Hepatocyte (in vitro differentiated cells): ENCODE data around the gene ZDHHC14. TPM values are rescaled to one million over a fixed set of nuclear protein-coding genes. Genes with fewer than 3 reads are reported as not detected.

Experiments used
- DNase-seq: peaks from one replicate; pipeline ENCODE4 v3.0.0-alpha.2; 2016; ENCODE audit warnings: low spot score
- H2AFZ ChIP-seq: fragments of 200-600 bp; sonication (generic); 2 replicates; pipeline ENCODE4 v1.6.0; 2016; ENCODE audit warnings: antibody characterized with exemption, mild to moderate bottlenecking
- H3K27ac ChIP-seq: fragments of 200-600 bp; sonication (generic); 2 replicates; pipeline ENCODE4 v1.5.1; 2016; ENCODE audit warnings: mild to moderate bottlenecking
- H3K27me3 ChIP-seq: fragments of 200-600 bp; sonication (generic); 2 replicates; pipeline ENCODE4 v1.6.1; 2016
- H3K36me3 ChIP-seq: fragments of 200-600 bp; sonication (generic); replicated peaks from 2 replicates; pipeline ENCODE4 v1.5.1; 2016; ENCODE audit warnings: low read depth; ENCODE audit not compliant: insufficient read depth
- H3K4me1 ChIP-seq: fragments of 200-600 bp; sonication (generic); 2 replicates; pipeline ENCODE4 v1.5.1; 2016; ENCODE audit warnings: mild to moderate bottlenecking, moderate library complexity; ENCODE audit not compliant: insufficient read depth
- H3K4me2 ChIP-seq: fragments of 200-600 bp; sonication (generic); 2 replicates; pipeline ENCODE4 v1.6.0; 2016
- H3K4me3 ChIP-seq: fragments of 200-600 bp; sonication (generic); 2 replicates; pipeline ENCODE4 v1.5.1; 2016; ENCODE audit warnings: mild to moderate bottlenecking
- H3K79me2 ChIP-seq: fragments of 200-600 bp; sonication (generic); 2 replicates; pipeline ENCODE4 v1.6.0; 2017; ENCODE audit warnings: mild to moderate bottlenecking
- H3K9me2 ChIP-seq: fragments of 200-600 bp; sonication (generic); replicated peaks from 2 replicates; pipeline ENCODE4 v1.6.0; 2017; ENCODE audit warnings: mild to moderate bottlenecking; ENCODE audit not compliant: insufficient read depth
- H3K9me3 ChIP-seq: fragments of 200-600 bp; sonication (generic); 2 replicates; pipeline ENCODE4 v1.5.1; 2016; ENCODE audit warnings: low read depth, mild to moderate bottlenecking
- H4K20me1 ChIP-seq: fragments of 200-600 bp; sonication (generic); 2 replicates; pipeline ENCODE4 v1.6.0; 2016; ENCODE audit warnings: mild to moderate bottlenecking; ENCODE audit not compliant: insufficient read depth, poor library complexity, severe bottlenecking
- CTCF ChIP-seq: fragments of 200-600 bp; sonication (generic); IDR thresholded peaks from 2 replicates; pipeline ENCODE4 v1.5.1; 2016; ENCODE audit warnings: antibody characterized with exemption, mild to moderate bottlenecking; ENCODE audit not compliant: poor library complexity
- EZH2 ChIP-seq: fragments of 200-600 bp; sonication (generic); IDR thresholded peaks from 2 replicates; pipeline ENCODE4 v1.6.1; 2016; ENCODE audit warnings: antibody characterized with exemption, mild to moderate bottlenecking, borderline replicate concordance
- EZH2phosphoT487 ChIP-seq: fragments of 200-600 bp; sonication (generic); IDR thresholded peaks from one replicate; pipeline ENCODE4 v1.6.1; 2018; ENCODE audit warnings: antibody characterized with exemption, mild to moderate bottlenecking, low read depth, moderate library complexity; ENCODE audit not compliant: unreplicated experiment, severe bottlenecking
- WGBS: methylation state at CpG from one replicate; pipeline ENCODE4 v1.1.6; 2016; ENCODE audit warnings: low lambda C conversion rate; ENCODE audit errors: missing lambda C conversion rate; 5-methylcytosine and 5-hydroxymethylcytosine counted together
- polyA plus RNA-seq: library from polyadenylated mRNA; unstranded; fragments of >200 nt; fragmentation: Nextera tagmentation; extraction: Ambion mirVana; gene quantifications from 2 replicates; pipeline ENCODE4 v1.2.1, GENCODE V29; 2016
- total RNA-seq: library from RNA; depleted of rRNA; stranded (reverse); fragments of >200 nt; gene quantifications from 2 replicates; pipeline ENCODE4 v1.2.3, GENCODE V29; 2014

Gene ZDHHC14
- total and polyA plus RNA-seq, 2 experiments from 2014 or later: 11.8 to 25.2 TPM

DNA sequence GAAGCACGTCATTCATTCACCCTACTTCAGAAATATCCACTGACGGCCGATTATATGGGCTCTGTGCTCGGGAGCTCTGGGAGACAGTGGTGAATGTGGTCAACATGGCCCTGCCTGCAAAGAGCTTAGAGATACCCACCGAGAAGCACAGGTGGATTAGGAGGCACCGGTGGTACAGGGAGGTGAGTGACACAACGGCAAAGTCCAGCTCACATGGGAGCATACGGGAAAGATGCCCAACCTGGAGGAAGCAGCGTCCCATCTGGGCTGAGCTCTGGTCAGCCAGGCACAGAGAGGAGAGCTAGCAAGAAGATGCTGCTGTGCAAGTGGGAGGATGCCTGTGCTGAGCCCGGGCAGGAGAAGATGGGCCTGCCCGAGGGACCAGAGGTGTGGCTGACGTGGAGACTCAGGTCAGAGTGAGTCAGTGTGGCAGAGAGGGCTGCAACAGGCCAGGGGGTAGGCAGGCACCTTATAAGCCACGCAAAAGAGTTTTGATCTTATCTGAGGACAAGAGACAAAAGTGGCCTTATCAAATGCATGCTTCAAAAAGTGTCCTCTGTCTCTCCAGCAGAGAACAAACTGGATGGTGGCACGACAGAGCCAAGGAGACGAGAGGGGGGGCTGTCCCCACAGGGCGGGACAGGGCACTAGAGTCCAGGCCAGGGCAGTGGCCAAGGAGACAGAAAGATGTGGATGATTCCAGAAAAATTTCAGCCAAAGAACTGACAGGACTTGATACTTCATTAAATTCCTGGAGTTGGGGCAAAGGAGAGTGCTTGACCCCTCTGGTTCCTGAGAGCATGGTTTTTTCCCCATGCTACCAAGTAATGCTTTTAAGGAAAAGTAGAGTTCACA, 227.5 kb downstream of the ZDHHC14 start:
- DNase-seq: no peak
- no peak overlapping the region for H2AFZ ChIP-seq
- H3K4me2 ChIP-seq: no peak overlapping the region
- no peaks in the 10 kb centered on the region for H3K9me3 ChIP-seq
- no peaks in the 10 kb centered on the region for H3K36me3 ChIP-seq
- peaks cover 6% of the 10 kb centered on the region for H3K4me1 ChIP-seq
- 83% methylated on average over 16 of the region's 16 CpGs for WGBS
- no peaks in the 10 kb centered on the region for H3K79me2 ChIP-seq
- no peaks in the 10 kb centered on the region for H4K20me1 ChIP-seq
- TF ChIP-seq EZH2 (no peak), EZH2phosphoT487 (no peak), CTCF (no peak)
- H3K27ac ChIP-seq: no peak overlapping the region
- H3K9me2 ChIP-seq: no peaks in the 10 kb centered on the region
- H3K27me3 ChIP-seq: no peaks in the 10 kb centered on the region
- H3K4me3 ChIP-seq: no peak overlapping the region

DNA sequence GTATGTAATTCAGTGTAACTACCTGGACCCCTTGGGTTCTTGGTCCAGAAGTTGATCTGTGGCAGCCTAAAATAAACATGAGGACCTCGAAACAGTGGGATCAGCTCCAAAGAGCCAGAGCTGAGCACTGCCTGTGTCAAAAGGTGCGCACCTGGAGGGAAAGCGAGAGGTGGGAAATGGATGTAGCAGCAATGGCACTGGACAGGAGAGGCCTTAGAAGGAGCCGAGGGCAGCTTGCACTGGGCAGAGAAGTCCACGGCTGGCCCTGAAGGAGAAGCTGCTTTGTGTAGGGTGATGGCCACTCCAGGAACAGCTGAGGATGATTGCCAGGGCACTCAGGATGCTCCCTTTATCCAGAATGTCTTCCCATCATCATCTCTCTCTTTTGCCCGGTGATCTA, 228.1 kb downstream of the ZDHHC14 start:
- Histone ChIP-seq H3K27me3 (no peaks in the 10 kb centered on the region), H3K79me2 (no peaks in the 10 kb centered on the region), H3K27ac (no peak overlapping the region), H3K36me3 (no peaks in the 10 kb centered on the region), H4K20me1 (no peaks in the 10 kb centered on the region), H3K9me3 (no peaks in the 10 kb centered on the region), H2AFZ (no peak overlapping the region), H3K4me2 (no peak overlapping the region), H3K4me1 (peaks cover 11% of the 10 kb centered on the region), H3K4me3 (no peak overlapping the region), H3K9me2 (no peaks in the 10 kb centered on the region)
- 98% methylated on average over 6 of the region's 6 CpGs for WGBS
- TF ChIP-seq EZH2phosphoT487 (no peak), CTCF (no peak), EZH2 (no peak)
- no peak for DNase-seq

GRCh38 chr6:157609556-157609955, 228.6 kb downstream of the ZDHHC14 start:
- Histone ChIP-seq H4K20me1 (no peaks in the 10 kb centered on the region), H3K79me2 (no peaks in the 10 kb centered on the region), H3K36me3 (no peaks in the 10 kb centered on the region), H3K27me3 (no peaks in the 10 kb centered on the region), H3K9me3 (no peaks in the 10 kb centered on the region), H2AFZ (no peak overlapping the region), H3K4me1 (peaks cover 11% of the 10 kb centered on the region), H3K4me3 (no peak overlapping the region), H3K4me2 (no peak overlapping the region), H3K9me2 (no peaks in the 10 kb centered on the region), H3K27ac (no peak overlapping the region)
- WGBS: 98% methylated on average over 3 of the region's 3 CpGs
- no peak for DNase-seq
- TF ChIP-seq EZH2phosphoT487 (no peak), EZH2 (no peak)

DNA sequence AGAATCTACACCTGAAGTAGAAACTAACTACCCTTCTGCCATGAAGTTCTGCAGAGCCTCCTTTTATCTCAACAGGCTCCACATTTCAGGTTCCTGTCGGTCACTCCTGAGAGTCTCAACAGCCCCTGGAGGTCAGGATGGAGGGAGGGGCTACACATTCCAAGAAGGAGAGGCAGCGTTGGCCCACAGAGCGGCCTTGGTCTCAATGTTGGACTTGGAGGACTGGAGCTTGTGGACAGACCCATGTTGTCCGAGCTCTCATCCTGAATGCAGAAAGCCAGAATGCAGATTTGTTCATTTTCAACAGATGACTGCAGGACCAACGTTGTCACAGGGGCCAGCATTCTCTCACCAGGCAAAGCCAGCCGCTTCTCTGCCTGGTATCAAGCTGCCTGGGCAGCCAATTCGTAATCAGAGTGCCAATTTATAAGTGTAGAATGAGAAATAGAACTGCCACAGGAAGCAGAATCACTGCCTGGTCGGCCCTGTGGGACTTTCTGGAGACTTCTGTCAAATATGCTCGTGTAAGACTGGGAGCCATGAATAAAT, 229.5 kb downstream of the ZDHHC14 start:
- no peaks in the 10 kb centered on the region for H4K20me1 ChIP-seq
- H3K4me1 ChIP-seq: peaks cover 11% of the 10 kb centered on the region
- no peak overlapping the region for H2AFZ ChIP-seq
- H3K9me3 ChIP-seq: no peaks in the 10 kb centered on the region
- H3K9me2 ChIP-seq: no peaks in the 10 kb centered on the region
- no peak for DNase-seq
- 82% methylated on average over 9 of the region's 9 CpGs for WGBS
- H3K27me3 ChIP-seq: no peaks in the 10 kb centered on the region
- H3K4me2 ChIP-seq: no peak overlapping the region
- no peaks in the 10 kb centered on the region for H3K36me3 ChIP-seq
- H3K27ac ChIP-seq: no peak overlapping the region
- no peak overlapping the region for H3K4me3 ChIP-seq
- no peak for TF ChIP-seq EZH2phosphoT487
- no peak for TF ChIP-seq CTCF
- no peak for TF ChIP-seq EZH2
- H3K79me2 ChIP-seq: no peaks in the 10 kb centered on the region
